Upper lobe of right lung (tissue), 1 donor: ENCODE data around the gene KRCC1. TPM values are rescaled to one million over a fixed set of nuclear protein-coding genes. Genes with fewer than 3 reads are reported as not detected.
"Not testable (repeated sequence)": the region's sequence is repeated elsewhere in the genome, so short reads cannot be mapped to it uniquely, and the experiment has no call there.

Experiments
- ATAC-seq: fragments of 200-7000 bp; cut with Tn5 transposase; one replicate; pipeline ENCODE4 v1.9.1; 2020; ENCODE audit warnings: mild to moderate bottlenecking, moderate library complexity
- DNase-seq: peaks from one replicate; pipeline ENCODE4 v3.0.0-alpha.2; 2020
- H3K27ac ChIP-seq: fragments of 200-600 bp; one replicate; pipeline ENCODE4 v1.8.0; 2022
- H3K27me3 ChIP-seq: fragments of 200-600 bp; one replicate; pipeline ENCODE4 v1.8.0; 2022; ENCODE audit warnings: mild to moderate bottlenecking
- H3K36me3 ChIP-seq: fragments of 200-600 bp; one replicate; pipeline ENCODE4 v1.8.0; 2022
- H3K4me1 ChIP-seq: fragments of 200-600 bp; one replicate; pipeline ENCODE4 v1.8.0; 2022
- H3K4me3 ChIP-seq: fragments of 200-600 bp; one replicate; pipeline ENCODE4 v1.8.0; 2022; ENCODE audit warnings: mild to moderate bottlenecking
- H3K9me3 ChIP-seq: fragments of 200-600 bp; one replicate; pipeline ENCODE4 v1.8.0; 2022
- intact Hi-C: fragments of 100-400 bp; cut with DNase I; formaldehyde crosslinking; loops from one replicate; pipeline ENCODE4 v1.11.0; 2022
- total RNA-seq: library from RNA; stranded (reverse); fragmentation: NEBNext Ultra II Directional; extraction: Animal tissue kit (Norgen Biotek cat#: 25700); gene quantifications from one replicate; pipeline ENCODE4 v1.2.1, GENCODE V29; 2021
- TF ChIP-seq, protein P1 (sequence below): fragments of 200-600 bp; IDR thresholded peaks from one replicate; pipeline ENCODE4 v1.8.0; 2022; ENCODE audit warnings: antibody characterized with exemption
- donor health status: DM: no; HTN: yes; CAD: no; lungs with severe emphysema.

The KRCC1 gene
- total RNA-seq, 1 donor from 2014 or later, result 18.9 TPM

DNA sequence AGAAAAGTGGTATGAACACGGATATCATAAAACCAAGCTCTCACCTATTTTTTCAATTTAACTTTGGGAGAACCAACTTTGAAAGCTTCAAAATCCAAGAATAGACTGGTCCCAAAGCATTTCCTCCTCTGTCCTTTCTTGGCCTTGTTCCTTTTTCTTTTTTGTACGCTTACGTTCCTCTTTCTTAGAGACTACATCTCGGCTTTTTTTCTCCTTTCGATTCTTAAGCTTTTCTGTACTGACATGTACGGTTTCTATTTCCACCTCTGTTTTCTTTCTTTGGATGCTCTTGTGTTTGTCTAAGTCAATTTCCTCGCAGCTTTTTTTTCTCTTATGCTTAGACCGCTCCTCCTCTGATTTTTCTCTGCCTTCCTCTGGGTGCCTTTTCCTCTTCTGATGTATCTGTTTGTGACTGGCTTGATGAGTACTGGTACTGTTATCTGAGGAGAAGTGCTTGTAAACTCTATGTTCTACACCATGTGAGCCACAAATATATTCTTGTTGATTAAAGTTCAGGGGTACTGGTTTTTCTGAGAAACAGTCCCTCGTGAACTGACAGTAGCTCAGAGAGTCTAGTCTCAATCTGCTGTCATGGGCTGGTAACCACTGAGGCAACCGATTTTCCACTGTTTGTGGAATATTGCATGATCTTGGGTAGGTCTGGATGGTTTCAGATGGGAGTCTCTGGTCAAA lies 27.7 kb downstream of the KRCC1 start:
- DNase-seq, result no peak
- no peaks in the 10 kb centered on the region for H3K9me3 ChIP-seq
- intact Hi-C loops, result no loop called here
- H3K36me3 ChIP-seq, result peaks cover 64% of the 10 kb centered on the region
- no peaks in the 10 kb centered on the region for H3K27me3 ChIP-seq
- no peak for ATAC-seq
- no peak overlapping the region for H3K4me3 ChIP-seq
- TF ChIP-seq, protein P1, sequence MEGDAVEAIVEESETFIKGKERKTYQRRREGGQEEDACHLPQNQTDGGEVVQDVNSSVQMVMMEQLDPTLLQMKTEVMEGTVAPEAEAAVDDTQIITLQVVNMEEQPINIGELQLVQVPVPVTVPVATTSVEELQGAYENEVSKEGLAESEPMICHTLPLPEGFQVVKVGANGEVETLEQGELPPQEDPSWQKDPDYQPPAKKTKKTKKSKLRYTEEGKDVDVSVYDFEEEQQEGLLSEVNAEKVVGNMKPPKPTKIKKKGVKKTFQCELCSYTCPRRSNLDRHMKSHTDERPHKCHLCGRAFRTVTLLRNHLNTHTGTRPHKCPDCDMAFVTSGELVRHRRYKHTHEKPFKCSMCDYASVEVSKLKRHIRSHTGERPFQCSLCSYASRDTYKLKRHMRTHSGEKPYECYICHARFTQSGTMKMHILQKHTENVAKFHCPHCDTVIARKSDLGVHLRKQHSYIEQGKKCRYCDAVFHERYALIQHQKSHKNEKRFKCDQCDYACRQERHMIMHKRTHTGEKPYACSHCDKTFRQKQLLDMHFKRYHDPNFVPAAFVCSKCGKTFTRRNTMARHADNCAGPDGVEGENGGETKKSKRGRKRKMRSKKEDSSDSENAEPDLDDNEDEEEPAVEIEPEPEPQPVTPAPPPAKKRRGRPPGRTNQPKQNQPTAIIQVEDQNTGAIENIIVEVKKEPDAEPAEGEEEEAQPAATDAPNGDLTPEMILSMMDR, result no peak
- no peak overlapping the region for H3K27ac ChIP-seq
- H3K4me1 ChIP-seq, result no peaks in the 10 kb centered on the region

DNA sequence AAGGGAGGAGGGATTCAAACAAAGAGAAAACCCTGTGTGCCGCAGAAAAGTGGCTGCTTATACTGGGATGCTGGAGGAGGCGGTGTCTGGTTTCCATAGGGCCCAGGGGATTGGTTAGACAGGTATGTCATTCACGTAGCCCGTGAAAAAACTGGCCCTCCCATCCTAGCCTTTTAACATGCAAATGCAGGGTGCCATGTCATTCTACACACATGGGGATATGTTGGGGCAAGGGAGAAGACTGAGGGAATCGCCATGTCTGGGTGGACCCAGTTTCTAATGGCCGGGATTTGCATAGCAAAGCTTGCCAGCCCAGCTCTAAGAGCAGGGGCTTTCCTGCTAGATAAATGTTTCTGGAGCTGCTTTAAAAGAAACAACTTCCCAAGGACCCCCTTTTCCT lies 31.1 kb downstream of the KRCC1 start:
- H3K4me1 ChIP-seq, result no peaks in the 10 kb centered on the region
- no peak overlapping the region for H3K27ac ChIP-seq
- H3K4me3 ChIP-seq, result no peak overlapping the region
- H3K9me3 ChIP-seq, result no peaks in the 10 kb centered on the region
- H3K27me3 ChIP-seq, result no peaks in the 10 kb centered on the region
- TF ChIP-seq, protein P1, result no peak
- ATAC-seq (no peak), DNase-seq (no peak)
- H3K36me3 ChIP-seq, result peaks cover 32% of the 10 kb centered on the region
- intact Hi-C loops, result no loop called here

DNA sequence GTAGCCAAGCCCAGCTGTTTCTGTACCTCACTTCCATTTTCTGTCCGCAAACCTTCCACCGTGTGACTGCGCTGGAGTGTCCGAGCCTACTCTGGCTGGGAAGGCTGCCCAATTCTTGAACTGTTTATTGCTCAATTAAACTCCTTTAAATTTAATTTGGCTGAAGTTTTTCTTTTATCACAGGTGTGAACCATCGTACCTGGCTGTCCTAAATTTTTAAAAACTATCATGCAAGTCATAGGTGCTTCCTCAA lies 33.0 kb downstream of the KRCC1 start:
- Histone ChIP-seq H3K4me3 (no peak overlapping the region), H3K9me3 (no peaks in the 10 kb centered on the region), H3K4me1 (no peaks in the 10 kb centered on the region), H3K27ac (no peak overlapping the region), H3K36me3 (peaks cover 12% of the 10 kb centered on the region), H3K27me3 (no peaks in the 10 kb centered on the region)
- TF ChIP-seq, protein P1, result no peak
- DNase-seq (no peak), ATAC-seq (no peak)
- intact Hi-C loops, result no loop called here

DNA sequence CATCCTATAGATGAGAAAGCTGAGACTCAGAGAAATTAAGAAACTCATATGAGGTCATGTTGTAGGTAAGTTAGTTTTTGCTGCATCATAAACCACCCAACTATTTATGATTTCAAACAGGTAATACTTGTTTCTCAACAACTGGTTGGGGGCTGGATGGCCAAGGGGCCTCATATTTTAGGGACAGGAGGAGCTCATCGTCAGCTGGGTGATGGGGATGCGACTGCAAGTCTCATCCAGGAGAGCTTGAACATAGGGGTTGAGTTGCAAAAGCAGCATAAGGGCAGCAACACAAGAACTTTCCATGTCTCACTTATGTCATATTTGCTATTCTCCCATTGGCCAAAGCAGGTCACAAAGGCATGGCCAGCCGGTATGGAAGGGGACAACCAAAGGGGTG lies 35.6 kb downstream of the KRCC1 start:
- no peak overlapping the region for H3K4me3 ChIP-seq
- no peak overlapping the region for H3K27ac ChIP-seq
- intact Hi-C loops, result no loop called here
- TF ChIP-seq, protein P1, result no peak
- no peak for DNase-seq
- H3K36me3 ChIP-seq, result no peaks in the 10 kb centered on the region
- H3K27me3 ChIP-seq, result no peaks in the 10 kb centered on the region
- H3K9me3 ChIP-seq, result no peaks in the 10 kb centered on the region
- ATAC-seq, result no peak
- H3K4me1 ChIP-seq, result no peaks in the 10 kb centered on the region

DNA sequence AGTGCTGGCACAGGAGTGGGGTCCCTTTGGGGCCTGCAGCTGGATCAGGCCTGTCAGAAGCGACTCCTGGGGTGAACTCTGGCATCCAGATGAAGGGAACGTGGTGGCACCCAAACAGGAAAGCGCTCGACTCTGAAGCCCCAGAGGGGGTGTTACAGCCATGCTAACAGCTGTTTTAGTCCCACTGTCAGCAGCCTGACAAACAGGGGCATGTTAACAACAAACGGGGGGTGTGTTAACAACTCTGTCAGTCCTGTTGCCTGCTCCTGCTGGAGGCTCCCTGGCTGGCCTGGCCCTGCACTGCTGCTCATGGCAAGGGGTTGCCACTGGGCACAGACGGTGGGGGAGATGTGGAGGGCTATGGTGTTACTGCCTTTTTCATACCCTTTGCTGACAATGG lies 36.7 kb downstream of the KRCC1 start:
- DNase-seq, result no peak
- TF ChIP-seq, protein P1, result no peak
- no peak overlapping the region for H3K27ac ChIP-seq
- intact Hi-C loops, result no loop called here
- H3K36me3 ChIP-seq, result no peaks in the 10 kb centered on the region
- H3K4me3 ChIP-seq, result no peak overlapping the region
- no peaks in the 10 kb centered on the region for H3K27me3 ChIP-seq
- no peaks in the 10 kb centered on the region for H3K9me3 ChIP-seq
- H3K4me1 ChIP-seq, result no peaks in the 10 kb centered on the region
- no peak for ATAC-seq

DNA sequence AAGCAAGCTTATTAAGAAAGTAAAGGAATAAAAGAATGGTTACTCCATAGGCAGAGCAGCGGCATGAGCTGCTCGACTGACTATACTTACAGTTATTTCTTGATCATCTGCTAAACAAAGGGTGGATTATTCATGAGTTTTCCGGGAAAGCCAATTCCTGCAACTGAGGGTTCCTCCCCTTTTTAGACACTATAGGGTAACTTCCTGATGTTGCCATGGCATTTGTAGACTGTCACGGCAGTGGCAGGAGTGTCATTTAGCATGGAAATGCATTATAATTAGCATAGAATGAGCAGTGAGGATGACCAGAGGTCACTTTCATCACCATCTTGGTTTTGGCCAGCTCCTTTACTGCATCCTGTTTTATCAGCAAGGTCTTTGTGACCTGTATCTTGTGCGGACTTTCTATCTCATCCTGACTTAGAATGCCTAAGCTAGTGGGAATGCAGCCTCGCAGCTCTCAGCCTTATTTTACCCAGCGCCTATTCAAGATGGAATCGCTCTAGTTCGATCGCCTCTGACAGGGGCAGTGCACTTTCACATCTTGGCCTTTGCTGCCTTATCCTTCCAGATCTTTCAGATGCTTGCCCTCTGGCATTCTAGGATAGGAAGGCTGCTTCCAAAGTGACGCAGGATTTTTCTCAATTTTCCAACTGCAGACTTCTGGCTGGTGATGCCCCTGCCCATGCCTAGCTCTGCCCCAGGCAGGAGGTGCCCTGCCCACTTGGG lies 37.3 kb downstream of the KRCC1 start:
- ATAC-seq, H3K4me3 ChIP-seq, H3K27ac ChIP-seq, H3K27me3 ChIP-seq, H3K36me3 ChIP-seq, intact Hi-C loops, DNase-seq, H3K4me1 ChIP-seq, H3K9me3 ChIP-seq: not testable (repeated sequence)

DNA sequence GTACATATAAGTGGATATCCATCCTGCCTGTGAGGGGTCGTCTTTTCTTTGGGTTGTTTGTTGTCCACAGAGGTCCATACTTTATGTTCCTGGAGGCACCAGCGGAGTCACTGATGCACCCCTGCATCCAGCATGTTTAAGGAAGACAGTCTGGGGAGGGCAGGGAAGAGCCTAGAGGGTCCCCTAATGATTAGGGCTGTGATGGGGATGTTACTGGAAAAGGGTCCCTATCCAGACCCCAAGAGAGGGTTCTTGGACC lies 37.9 kb downstream of the KRCC1 start:
- H3K27ac ChIP-seq, DNase-seq, H3K4me3 ChIP-seq, intact Hi-C loops, H3K4me1 ChIP-seq, H3K27me3 ChIP-seq, ATAC-seq, H3K36me3 ChIP-seq, H3K9me3 ChIP-seq: not testable (repeated sequence)
